ENCODE results near the gene PGAP1.

Gene PGAP1

GRCh38 chr2:196931555-196931954 lies 5.0 kb upstream of the PGAP1 start:
- TF ChIP-seq CREB1 (IDR thresholded peaks at IDR 0.05; ENCODE audit: low read depth) (no peak), TCF12 (IDR thresholded peaks at IDR 0.05; ENCODE audit: low read depth) (no peak), CEBPB (IDR thresholded peaks at IDR 0.05) (no peak), RAD21 (IDR thresholded peaks at IDR 0.05; ENCODE audit: low read depth) (no peak), FOXM1 (IDR thresholded peaks at IDR 0.05; ENCODE audit: borderline replicate concordance, low read depth) (no peak), NFIC (IDR thresholded peaks at IDR 0.05) (no peak), TEAD4 (IDR thresholded peaks at IDR 0.05) (no peak), USF1 (IDR thresholded peaks at IDR 0.05) (no peak), ZBTB7A (IDR thresholded peaks at IDR 0.05; ENCODE audit: low read depth) (no peak), MAX (IDR thresholded peaks at IDR 0.05) (no peak), YY1 (IDR thresholded peaks at IDR 0.05; ENCODE audit: low read depth) (no peak), EP300 (IDR thresholded peaks at IDR 0.05; ENCODE audit: borderline replicate concordance) (no peak), EGR1 (IDR thresholded peaks at IDR 0.05) (no peak), TAF1 (IDR thresholded peaks at IDR 0.05; ENCODE audit: low read depth) (no peak)
- TF ChIP-seq, protein P1, sequence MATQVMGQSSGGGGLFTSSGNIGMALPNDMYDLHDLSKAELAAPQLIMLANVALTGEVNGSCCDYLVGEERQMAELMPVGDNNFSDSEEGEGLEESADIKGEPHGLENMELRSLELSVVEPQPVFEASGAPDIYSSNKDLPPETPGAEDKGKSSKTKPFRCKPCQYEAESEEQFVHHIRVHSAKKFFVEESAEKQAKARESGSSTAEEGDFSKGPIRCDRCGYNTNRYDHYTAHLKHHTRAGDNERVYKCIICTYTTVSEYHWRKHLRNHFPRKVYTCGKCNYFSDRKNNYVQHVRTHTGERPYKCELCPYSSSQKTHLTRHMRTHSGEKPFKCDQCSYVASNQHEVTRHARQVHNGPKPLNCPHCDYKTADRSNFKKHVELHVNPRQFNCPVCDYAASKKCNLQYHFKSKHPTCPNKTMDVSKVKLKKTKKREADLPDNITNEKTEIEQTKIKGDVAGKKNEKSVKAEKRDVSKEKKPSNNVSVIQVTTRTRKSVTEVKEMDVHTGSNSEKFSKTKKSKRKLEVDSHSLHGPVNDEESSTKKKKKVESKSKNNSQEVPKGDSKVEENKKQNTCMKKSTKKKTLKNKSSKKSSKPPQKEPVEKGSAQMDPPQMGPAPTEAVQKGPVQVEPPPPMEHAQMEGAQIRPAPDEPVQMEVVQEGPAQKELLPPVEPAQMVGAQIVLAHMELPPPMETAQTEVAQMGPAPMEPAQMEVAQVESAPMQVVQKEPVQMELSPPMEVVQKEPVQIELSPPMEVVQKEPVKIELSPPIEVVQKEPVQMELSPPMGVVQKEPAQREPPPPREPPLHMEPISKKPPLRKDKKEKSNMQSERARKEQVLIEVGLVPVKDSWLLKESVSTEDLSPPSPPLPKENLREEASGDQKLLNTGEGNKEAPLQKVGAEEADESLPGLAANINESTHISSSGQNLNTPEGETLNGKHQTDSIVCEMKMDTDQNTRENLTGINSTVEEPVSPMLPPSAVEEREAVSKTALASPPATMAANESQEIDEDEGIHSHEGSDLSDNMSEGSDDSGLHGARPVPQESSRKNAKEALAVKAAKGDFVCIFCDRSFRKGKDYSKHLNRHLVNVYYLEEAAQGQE (IDR thresholded peaks at IDR 0.05; ENCODE audit: low read depth): no peak

DNA sequence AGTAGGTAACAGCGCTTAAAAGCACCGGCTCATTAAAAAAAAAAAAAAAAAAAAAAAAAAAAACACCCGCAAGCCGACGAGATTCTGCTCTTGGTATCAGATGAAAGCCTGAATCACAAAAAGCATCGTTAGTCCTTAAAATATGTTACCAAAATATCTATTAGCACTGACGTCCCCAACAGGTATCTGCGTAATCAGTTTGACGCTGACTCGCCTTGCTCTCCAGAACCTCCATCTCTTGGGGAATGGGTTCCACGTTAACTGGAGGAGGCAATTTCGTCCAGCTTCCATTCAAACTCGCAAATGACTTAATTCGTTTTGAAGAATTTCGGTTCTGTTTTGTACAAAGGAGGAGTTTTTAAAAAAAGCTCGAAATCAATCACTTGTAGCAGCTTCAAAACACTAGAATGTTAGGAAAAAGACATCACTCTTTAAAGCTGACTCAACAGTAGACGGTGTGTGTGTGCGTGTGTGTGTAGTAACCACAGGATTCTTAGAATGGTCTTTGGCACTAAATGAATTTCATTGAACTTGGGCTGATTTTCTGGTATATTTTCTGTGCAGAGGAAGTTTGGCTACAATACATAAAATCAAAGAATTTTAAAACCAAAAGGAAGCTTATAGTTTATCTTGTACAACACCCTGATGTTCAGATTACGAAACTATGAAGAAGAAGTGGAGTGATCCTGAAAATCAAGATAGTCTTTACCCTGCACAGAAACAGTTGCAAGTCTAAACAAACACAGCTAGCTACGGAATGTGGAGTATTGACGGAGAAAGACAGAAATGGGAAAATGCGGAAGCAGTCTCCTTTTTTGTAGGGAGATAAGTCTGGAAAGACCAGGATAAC lies 1.1 kb upstream of the PGAP1 start:
- 0 out of 2 replicates have a peak, but pooled peaks have one; percentile 3 for TF ChIP-seq FOXM1 (IDR thresholded peaks at IDR 0.05; ENCODE audit: borderline replicate concordance, low read depth)
- TF ChIP-seq CREB1 (IDR thresholded peaks at IDR 0.05; ENCODE audit: low read depth): no peak
- TF ChIP-seq, protein P1 (IDR thresholded peaks at IDR 0.05; ENCODE audit: low read depth): no peak
- TF ChIP-seq RAD21 (IDR thresholded peaks at IDR 0.05; ENCODE audit: low read depth): no peak
- TF ChIP-seq TAF1 (IDR thresholded peaks at IDR 0.05; ENCODE audit: low read depth): no peak

- TF ChIP-seq YY1 (IDR thresholded peaks at IDR 0.05; ENCODE audit: low read depth) (no peak), ZBTB7A (IDR thresholded peaks at IDR 0.05; ENCODE audit: low read depth) (no peak), USF1 (IDR thresholded peaks at IDR 0.05) (no peak), NFIC (IDR thresholded peaks at IDR 0.05) (no peak), EP300 (IDR thresholded peaks at IDR 0.05; ENCODE audit: borderline replicate concordance) (no peak), FOXM1 (IDR thresholded peaks at IDR 0.05; ENCODE audit: borderline replicate concordance, low read depth) (no peak), TEAD4 (IDR thresholded peaks at IDR 0.05) (no peak), CREB1 (IDR thresholded peaks at IDR 0.05; ENCODE audit: low read depth) (no peak), TCF12 (IDR thresholded peaks at IDR 0.05; ENCODE audit: low read depth) (no peak), TAF1 (IDR thresholded peaks at IDR 0.05; ENCODE audit: low read depth) (no peak), CEBPB (IDR thresholded peaks at IDR 0.05) (no peak), MAX (IDR thresholded peaks at IDR 0.05) (no peak; the same call in 1 of the 2 replicates), RAD21 (IDR thresholded peaks at IDR 0.05; ENCODE audit: low read depth) (no peak)
- TF ChIP-seq, protein P1 (IDR thresholded peaks at IDR 0.05; ENCODE audit: low read depth): no peak
These were observed 542 bp downstream of the PGAP1 start for GRCh38 chr2:196925768-196926561.

All from Ishikawa (cell line).